Keratinocyte (primary cell): ENCODE results near the gene FMN2. TPM values are rescaled to one million over a fixed set of nuclear protein-coding genes. Genes with fewer than 3 reads are reported as not detected.

ENCODE experiments used
- DNase-seq: peaks from one replicate; pipeline ENCODE4 v3.0.0-alpha.2; 2011; ENCODE audit warnings: low read depth, missing footprints, low spot score
- FAIRE-seq: peaks from 2 replicates; lab custom pipeline; 2011; peaks lifted over from hg19 to GRCh38; lab: Jason Lieb, UNC
- H2AFZ ChIP-seq: 2 replicates; pipeline ENCODE4 v1.6.0; 2012; ENCODE audit warnings: low read length, control low read depth, inconsistent platforms; ENCODE audit not compliant: control insufficient read depth
- H3K27ac ChIP-seq: 2 replicates; pipeline ENCODE4 v1.5.1; 2011; ENCODE audit warnings: low read length; ENCODE audit not compliant: control insufficient read depth, insufficient read depth
- H3K27me3 ChIP-seq: 3 replicates; pipeline ENCODE4 v1.6.0; 2011; ENCODE audit warnings: low read length; ENCODE audit not compliant: control insufficient read depth, insufficient read depth; ENCODE audit errors: extremely low read depth
- H3K36me3 ChIP-seq, 2 experiments: 2 replicates in 1 of 2; 3 replicates in 1 of 2; pipeline ENCODE4 v1.5.1; 2011; ENCODE audit warnings: low read length in 2 of 2, mild to moderate bottlenecking in 1 of 2; ENCODE audit not compliant: control insufficient read depth in 2 of 2, insufficient read depth in 2 of 2; ENCODE audit errors: extremely low read depth in 1 of 2
- H3K4me1 ChIP-seq: 3 replicates; pipeline ENCODE4 v1.5.1; 2011; ENCODE audit warnings: low read length; ENCODE audit not compliant: control insufficient read depth, insufficient read depth; ENCODE audit errors: extremely low read depth
- H3K4me2 ChIP-seq: 3 replicates; pipeline ENCODE4 v1.6.0; 2011; ENCODE audit warnings: low read depth, low read length; ENCODE audit not compliant: control insufficient read depth, insufficient read depth; ENCODE audit errors: extremely low read depth
- H3K4me3 ChIP-seq, 3 experiments: fragments of 200-600 bp in 1 of 3; sonication (generic) in 1 of 3; 2 replicates in 2 of 3; 3 replicates in 1 of 3; pipeline ENCODE4 v1.5.1; 2011 to 2016; ENCODE audit warnings: low read length in 3 of 3, mild to moderate bottlenecking in 3 of 3, control low read depth in 2 of 3, inconsistent platforms in 1 of 3, low read depth in 1 of 3, mixed read lengths in 1 of 3, mixed run types in 1 of 3, moderate library complexity in 1 of 3; ENCODE audit not compliant: control insufficient read depth in 2 of 3, insufficient read depth in 2 of 3; ENCODE audit errors: extremely low read depth in 1 of 3
- H3K79me2 ChIP-seq: 2 replicates; pipeline ENCODE4 v1.6.0; 2012; ENCODE audit warnings: low read length; ENCODE audit not compliant: control insufficient read depth, insufficient read depth
- H3K9ac ChIP-seq: 3 replicates; pipeline ENCODE4 v1.6.0; 2011; ENCODE audit warnings: low read length; ENCODE audit not compliant: control insufficient read depth, insufficient read depth; ENCODE audit errors: extremely low read depth
- H3K9me1 ChIP-seq: 3 replicates; pipeline ENCODE4 v1.6.0; 2011; ENCODE audit warnings: low read length; ENCODE audit not compliant: control insufficient read depth, insufficient read depth; ENCODE audit errors: extremely low read depth
- H3K9me3 ChIP-seq: 2 replicates; pipeline ENCODE4 v1.5.1; 2012; ENCODE audit warnings: low read depth, low read length; ENCODE audit not compliant: control insufficient read depth
- H4K20me1 ChIP-seq: 3 replicates; pipeline ENCODE4 v1.6.0; 2011; ENCODE audit warnings: low read length; ENCODE audit not compliant: control insufficient read depth, insufficient read depth; ENCODE audit errors: extremely low read depth
- EZH2 ChIP-seq: IDR thresholded peaks from one replicate; pipeline ENCODE4 v1.6.1; 2012; ENCODE audit warnings: inconsistent platforms, mild to moderate bottlenecking, low read length, moderate library complexity
- dilution Hi-C: fragments of 300-500 bp; cut with MboI; formaldehyde crosslinking; loops from one replicate; pipeline ENCODE4 v1.7.0; 2020; ENCODE audit warnings: low sequenced_read_pairs; ENCODE audit not compliant: extremely low pct_ligation_motif_present
- polyA plus RNA-seq, 5 experiments: library from polyadenylated mRNA; depleted of rRNA in 3 of 5; stranded (reverse) in 3 of 5; stranded (forward) in 1 of 5; unstranded in 1 of 5; fragments of >200 nt; gene quantifications; 1 replicate in 1 of 5; 2 replicates in 3 of 5; 3 replicates in 1 of 5; pipeline versions ENCODE4 v1.2.1 to v1.2.3, GENCODE V29; 2011 to 2012; ENCODE audit warnings: missing spikeins in 2 of 5, low read depth in 1 of 5, low replicate concordance in 1 of 5
- TF ChIP-seq, protein P1 (sequence below), 3 experiments: IDR thresholded peaks in 1 of 3; conservative IDR thresholded peaks in 1 of 3; optimal IDR thresholded peaks in 1 of 3; 2 replicates in 2 of 3; 3 replicates in 1 of 3; pipeline versions ENCODE3 to v1.5.1; 2011; ENCODE audit warnings: low read length in 3 of 3, mild to moderate bottlenecking in 3 of 3, moderate library complexity in 2 of 3, control low read depth in 1 of 3, inconsistent platforms in 1 of 3; ENCODE audit not compliant: insufficient read depth in 2 of 3; ENCODE audit errors: extremely low read depth in 1 of 3

Gene FMN2
- polyA plus RNA-seq, 1 donor (not counting 4 experiments of a cell fraction or from before 2014, with no cell fraction given), result not detected

GRCh38 chr1:240239309-240239708 lies 147.6 kb downstream of the FMN2 start:
- FAIRE-seq, result no peak

DNA sequence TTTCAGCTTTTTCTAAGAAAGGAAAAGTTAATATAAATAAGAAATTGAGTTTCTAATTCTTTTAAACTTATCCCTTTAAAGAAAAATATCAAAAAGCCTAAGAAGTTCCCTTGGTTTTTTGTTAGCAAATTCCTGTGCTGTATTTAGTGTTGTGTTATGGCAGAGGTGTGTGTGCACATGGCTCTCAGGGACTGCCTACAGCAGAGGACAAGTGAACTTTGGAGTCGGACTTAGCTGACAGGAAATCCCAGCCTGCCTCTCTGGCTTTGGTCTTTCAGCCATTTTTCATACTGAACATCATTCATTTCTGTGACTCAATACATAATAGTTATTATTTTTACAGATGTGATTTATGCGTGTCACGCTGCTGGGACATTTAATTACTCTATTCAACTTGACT lies 149.6 kb downstream of the FMN2 start:
- Histone ChIP-seq H2AFZ (no peak overlapping the region), H3K9me3 (peaks cover 2% of the 10 kb centered on the region), H3K4me1 (no peaks in the 10 kb centered on the region), H4K20me1 (no peaks in the 10 kb centered on the region), H3K9me1 (no peaks in the 10 kb centered on the region), H3K4me3 (no peak overlapping the region), H3K79me2 (no peaks in the 10 kb centered on the region), H3K4me2 (no peak overlapping the region), H3K27me3 (no peaks in the 10 kb centered on the region), H3K27ac (no peak overlapping the region), H3K36me3 (no peaks in the 10 kb centered on the region), H3K9ac (no peak overlapping the region)
- DNase-seq (no peak), FAIRE-seq (no peak)
- dilution Hi-C loops, result no loop called here
- TF ChIP-seq, protein P1, sequence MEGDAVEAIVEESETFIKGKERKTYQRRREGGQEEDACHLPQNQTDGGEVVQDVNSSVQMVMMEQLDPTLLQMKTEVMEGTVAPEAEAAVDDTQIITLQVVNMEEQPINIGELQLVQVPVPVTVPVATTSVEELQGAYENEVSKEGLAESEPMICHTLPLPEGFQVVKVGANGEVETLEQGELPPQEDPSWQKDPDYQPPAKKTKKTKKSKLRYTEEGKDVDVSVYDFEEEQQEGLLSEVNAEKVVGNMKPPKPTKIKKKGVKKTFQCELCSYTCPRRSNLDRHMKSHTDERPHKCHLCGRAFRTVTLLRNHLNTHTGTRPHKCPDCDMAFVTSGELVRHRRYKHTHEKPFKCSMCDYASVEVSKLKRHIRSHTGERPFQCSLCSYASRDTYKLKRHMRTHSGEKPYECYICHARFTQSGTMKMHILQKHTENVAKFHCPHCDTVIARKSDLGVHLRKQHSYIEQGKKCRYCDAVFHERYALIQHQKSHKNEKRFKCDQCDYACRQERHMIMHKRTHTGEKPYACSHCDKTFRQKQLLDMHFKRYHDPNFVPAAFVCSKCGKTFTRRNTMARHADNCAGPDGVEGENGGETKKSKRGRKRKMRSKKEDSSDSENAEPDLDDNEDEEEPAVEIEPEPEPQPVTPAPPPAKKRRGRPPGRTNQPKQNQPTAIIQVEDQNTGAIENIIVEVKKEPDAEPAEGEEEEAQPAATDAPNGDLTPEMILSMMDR (optimal IDR thresholded peaks at IDR 0.05 in 1 of 3, IDR thresholded peaks at IDR 0.05 in 1 of 3, conservative IDR thresholded peaks at IDR 0.05 in 1 of 3; ENCODE audit: extremely low read depth in 1 of 3, insufficient read depth in 2 of 3, low read length in 3 of 3), result no peak
- TF ChIP-seq EZH2, result no peak

More at GRCh38 chr1:240239309-240239708, 147.6 kb downstream of the FMN2 start:
- no peaks in the 10 kb centered on the region for H3K9me1 ChIP-seq
- no peak overlapping the region for H3K9ac ChIP-seq
- H3K9me3 ChIP-seq, result no peaks in the 10 kb centered on the region
- no peaks in the 10 kb centered on the region for H4K20me1 ChIP-seq
- dilution Hi-C loops, result no loop called here
- no peaks in the 10 kb centered on the region for H3K4me1 ChIP-seq
- H3K79me2 ChIP-seq, result no peaks in the 10 kb centered on the region
- no peak overlapping the region for H3K4me3 ChIP-seq
- H2AFZ ChIP-seq, result no peak overlapping the region
- DNase-seq, result no peak
- no peaks in the 10 kb centered on the region for H3K27me3 ChIP-seq
- no peak overlapping the region for H3K27ac ChIP-seq
- H3K36me3 ChIP-seq, result no peaks in the 10 kb centered on the region
- TF ChIP-seq, protein P1 (optimal IDR thresholded peaks at IDR 0.05 in 1 of 3, IDR thresholded peaks at IDR 0.05 in 1 of 3, conservative IDR thresholded peaks at IDR 0.05 in 1 of 3; ENCODE audit: extremely low read depth in 1 of 3, insufficient read depth in 2 of 3, low read length in 3 of 3), result no peak
- no peak overlapping the region for H3K4me2 ChIP-seq
